NCI-H526 treated with DMSO at 0.1 percent for 48 hours (cell line): ENCODE data around the gene TRIM33.

Experiments
- DNase-seq: peaks from one replicate; lab custom pipeline; 2025; lab: John Stamatoyannopoulos, UW

Gene TRIM33

GRCh38 chr1:114350731-114351445, 160.1 kb downstream of the TRIM33 start:
- no peak for DNase-seq

DNA sequence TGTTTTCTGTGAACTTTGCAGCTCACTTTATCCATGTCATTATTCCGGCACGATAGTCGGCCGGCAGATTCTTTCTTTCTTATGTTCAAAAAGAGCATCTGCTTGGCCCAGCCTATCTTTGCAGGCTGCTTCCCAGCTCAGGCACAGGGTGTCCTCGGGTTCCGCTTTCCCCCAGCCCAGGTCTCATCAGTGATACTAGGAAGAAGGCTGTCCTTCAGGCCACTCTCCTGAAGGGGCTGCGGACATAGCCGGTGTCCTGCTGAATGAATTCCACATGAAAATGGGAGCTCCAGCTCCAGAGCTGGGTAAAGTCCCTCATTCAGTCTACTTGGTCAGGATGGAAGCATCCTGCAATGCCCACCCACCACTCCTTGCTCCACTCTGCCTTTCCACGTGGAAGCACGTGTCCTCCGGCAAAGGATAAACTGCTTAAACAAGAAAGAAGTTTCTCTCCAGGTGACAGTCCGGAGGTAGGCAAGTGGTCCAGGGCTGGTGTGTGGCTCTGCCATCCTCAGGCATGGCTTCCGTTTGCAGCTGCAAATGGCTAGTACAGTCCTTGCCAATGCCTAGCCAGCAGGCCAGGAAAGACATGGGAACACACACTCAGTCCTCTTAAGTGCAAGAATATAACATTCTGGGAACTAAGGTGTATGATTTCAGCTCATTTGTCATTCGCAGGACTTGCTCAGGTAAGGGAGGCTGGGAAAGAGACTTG, 161.0 kb downstream of the TRIM33 start:
- DNase-seq = no peak

DNA sequence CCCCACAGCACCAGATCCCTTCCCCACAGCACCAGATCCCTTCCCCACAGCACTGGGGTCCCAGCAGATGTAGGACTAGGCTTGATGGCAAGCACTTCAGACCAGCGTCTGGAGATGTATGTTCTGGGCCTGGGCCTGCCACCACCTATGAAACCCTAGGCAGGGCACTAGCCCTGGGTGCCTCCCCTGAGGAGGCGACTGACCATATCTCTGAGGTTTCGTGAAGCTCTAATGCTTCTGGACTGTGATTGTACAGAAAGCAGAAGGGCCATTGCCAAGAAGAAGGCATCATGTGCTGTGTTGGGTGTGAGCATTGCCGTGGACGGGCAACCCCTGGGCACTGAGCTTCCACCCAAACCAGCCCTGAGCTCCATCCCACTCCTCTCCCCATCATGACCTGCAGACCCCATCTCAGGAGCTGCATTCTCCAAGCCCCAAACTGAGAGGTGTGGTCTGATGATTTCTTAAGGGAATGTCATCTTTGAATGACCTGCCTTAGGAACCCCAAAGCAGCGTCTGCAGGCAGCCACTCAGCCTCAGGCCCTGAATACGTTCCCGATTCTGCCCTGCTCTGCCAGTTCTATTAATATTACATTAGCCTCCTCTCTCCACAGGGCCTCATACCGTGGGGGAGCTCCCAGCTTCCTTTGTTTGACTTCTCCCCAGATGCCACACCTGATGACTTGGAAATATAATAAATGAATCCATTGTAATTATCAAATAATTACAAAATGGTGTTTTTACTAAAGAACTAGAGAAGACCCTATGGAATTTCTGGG, 163.4 kb downstream of the TRIM33 start:
- no peak for DNase-seq

DNA sequence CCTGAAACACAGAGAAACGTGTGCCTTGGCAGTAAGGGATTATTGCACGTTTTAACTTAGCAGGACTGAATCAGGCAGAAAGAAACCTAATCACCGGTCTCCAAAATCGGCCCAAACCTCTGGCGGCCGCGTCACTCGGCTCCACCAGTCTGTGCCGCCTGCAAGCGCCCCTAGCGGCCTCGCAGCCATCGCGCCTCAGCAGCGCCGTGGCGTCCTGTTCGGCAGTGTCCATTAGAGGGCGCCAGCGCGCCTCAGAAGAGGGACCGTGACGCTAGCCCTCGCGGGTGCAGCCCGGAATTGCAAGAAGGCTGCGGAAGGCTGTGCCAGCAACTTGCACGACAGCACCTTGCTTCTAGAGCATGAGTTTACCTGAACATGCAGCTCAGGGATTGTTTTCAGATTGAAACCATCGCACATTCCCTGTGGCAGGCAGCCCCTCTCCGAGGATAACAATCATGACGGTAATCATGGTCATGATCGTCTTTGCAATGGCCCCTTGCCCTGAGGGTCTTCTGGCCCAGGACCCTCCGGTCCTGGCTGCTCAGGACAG, 164.4 kb downstream of the TRIM33 start:
- DNase-seq = peak; percentile 81

DNA sequence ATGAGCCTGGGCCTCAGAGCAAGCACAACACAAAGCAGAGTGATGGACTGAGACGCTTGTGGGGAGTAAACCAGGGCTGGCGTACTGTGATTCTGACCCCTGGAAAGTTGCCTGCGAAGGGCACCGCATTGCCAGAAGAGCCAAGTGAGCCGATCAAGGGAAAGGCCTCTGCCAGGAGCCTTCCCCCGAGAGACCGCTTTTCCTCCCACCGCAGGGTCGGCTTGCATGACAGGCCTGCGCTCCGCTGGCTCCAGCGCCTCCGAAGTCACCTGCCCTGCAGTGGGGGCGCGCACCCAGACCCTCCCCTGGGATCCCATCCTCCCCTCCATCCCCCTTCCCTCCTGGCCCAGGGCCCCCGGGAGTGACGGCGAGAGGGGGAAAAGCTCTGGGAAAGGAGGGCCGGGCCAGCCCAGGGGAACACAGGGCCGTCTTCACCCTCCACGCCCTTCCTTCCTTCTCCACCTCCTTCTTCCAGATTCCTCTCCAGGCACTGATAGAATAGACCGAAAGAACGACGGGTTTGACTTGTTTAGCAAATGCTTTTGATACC, 165.0 kb downstream of the TRIM33 start:
- no peak for DNase-seq

DNA sequence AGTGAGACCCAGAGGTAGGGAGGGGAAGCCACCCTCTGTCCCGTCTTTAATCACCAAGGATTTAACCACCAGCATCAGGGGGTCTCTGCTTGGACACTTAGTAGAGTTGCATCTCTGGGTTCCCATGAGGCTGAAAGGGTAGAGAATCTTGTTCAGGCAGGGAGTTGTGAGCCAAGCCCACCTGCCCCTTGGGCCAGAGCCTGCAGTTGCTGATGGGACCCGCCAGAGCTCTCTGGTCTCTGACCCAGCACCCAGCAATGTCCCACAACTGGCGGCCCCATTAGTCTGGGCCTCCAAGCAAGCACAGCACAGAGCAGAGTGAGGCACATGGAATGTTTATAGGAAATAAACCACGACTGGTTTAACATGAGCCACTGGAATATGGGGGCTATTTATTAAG, 166.3 kb downstream of the TRIM33 start:
- no peak for DNase-seq
